Measurements from ENCODE around the gene KLHL17.

DNA sequence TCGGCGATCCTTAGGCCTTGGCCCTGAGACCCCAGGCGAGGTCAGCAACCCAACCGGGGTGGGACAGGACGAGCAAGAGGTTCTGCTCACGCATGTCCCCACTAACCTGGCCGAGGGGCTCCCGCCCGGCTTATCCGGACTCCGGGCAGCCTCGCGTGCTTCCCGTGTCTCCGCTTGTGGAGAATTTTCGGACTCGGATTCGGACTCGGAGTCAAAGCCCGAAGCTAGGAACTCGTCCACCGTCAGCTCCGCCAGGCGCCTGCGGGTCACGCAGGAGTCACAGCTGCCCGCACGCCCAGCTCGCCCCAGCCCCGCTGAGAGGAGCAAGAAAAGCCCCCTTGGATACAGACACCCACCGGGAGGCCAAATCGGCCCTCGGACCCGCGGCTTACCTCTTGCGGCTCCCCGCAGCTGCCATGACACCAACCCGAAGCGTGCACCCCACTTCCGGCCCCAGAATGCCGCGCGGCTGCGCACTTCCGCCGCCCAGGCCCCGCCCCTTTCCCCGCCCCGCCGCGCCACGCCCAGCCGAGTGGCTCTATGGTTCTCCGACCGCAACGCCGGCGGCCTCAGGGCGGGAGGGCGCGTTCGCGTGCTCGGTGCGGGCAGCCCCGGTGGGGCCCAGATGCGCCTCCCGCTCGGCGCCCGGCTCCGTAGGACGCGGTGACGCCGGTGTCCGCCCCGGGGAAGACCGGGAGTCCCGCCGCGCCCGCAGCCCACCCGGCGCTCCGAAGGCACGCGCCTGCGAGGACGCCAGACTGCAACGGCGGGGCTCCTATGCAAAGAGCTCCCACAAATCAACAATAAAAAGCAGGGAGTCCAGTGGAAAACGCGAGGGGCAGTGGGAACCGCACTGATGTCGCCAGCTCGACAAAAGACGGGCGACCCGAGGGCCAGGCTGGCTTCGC is 1.3 kb upstream of the KLHL17 start, which contains the start of gene NOC2L:
- TF ChIP-seq CTCF (optimal IDR thresholded peaks at IDR 0.05 in 1 of 3, IDR thresholded peaks at IDR 0.05 in 1 of 3, conservative IDR thresholded peaks at IDR 0.05 in 1 of 3; ENCODE audit: extremely low read depth in 1 of 3, insufficient read depth in 2 of 3, low read length in 3 of 3), result no peak
- TF ChIP-seq EZH2 (IDR thresholded peaks at IDR 0.05; ENCODE audit: low read length), result peak; percentile 49
